Stimulated activated CD8-positive, alpha-beta memory T cell treated with anti-CD3 and anti-CD28 coated beads, Interleukin-12 subunit alpha, Interleukin-12 subunit beta, amount 100 ng/mL, for 24 hours (primary cell): ENCODE results near the gene KLF1.
A peak's percentile ranks its signal among the peaks of the same experiment; 100 is the strongest.
"Not testable (repeated sequence)": the region's sequence is repeated elsewhere in the genome, so short reads cannot be mapped to it uniquely, and the experiment has no call there.

Experiments used
- DNase-seq: peaks from one replicate; pipeline ENCODE4 v3.0.0-alpha.2; 2020; ENCODE audit errors: extremely low read depth

KLF1 gene

DNA sequence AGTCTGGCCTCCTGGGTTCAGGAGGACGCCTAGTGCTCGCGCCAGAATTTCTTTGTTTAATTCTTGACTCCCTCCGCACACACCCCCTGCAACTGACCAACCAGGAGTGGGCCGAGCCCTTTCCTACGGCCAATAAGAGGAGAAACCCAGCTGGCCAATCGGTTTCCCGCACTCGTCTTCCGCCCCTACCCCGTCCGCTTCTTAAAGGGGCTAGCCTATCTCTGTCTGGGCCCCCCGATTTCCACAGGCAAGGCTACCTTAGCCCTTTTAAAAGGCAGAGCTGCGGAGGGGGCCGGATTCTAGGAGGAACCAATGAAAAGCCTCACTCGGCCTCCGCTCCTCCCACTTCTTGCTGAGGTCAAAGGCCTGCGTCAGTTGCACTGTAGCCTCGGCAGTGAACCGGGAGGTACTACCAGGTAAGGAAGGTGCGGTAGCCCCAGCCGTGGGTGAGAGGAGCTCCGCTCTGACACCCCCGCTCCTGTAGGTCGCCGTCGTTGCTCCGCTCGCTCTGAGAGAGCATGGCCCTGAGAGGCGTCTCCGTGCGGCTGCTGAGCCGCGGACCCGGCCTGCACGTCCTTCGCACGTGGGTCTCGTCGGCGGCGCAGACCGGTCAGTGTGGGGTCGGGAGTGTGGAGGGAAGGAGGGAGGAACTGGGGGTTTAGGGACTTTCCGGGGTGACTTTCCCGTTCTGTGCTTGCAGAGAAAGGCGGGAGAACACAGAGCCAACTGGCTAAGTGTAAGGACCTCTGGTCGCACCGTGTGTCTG lies 4.0 kb upstream of the KLF1 start, which contains the start of gene GCDH:
GCDH (plus strand) TSS at position 374 of the 766 bp plus-strand sequence; CDS start at position 519, 145 bp downstream.
- peak; percentile 93 for DNase-seq

DNA sequence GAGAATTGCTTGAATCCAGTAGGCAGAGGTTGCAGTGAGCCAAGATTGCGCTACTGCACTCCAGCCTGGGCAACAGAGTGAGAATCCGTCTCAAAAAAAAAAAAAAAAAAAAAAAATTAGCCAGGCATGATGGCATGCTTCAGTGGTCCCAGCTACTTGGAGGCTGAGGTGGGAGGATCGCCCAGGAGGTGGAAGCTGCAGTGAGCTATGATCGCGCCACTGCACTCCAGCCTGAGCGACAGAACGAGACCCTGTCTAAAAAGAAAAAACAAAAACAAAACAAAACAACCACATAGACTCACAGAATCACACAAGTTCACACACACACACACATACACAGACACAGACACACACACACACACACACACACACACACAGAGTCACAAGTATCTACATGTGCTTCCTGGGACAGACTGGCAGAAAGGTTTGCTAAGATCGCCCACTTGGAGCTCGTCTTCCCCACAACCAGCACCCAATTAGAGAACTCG lies 3.3 kb upstream of the KLF1 start:
- not testable (repeated sequence) for DNase-seq

DNA sequence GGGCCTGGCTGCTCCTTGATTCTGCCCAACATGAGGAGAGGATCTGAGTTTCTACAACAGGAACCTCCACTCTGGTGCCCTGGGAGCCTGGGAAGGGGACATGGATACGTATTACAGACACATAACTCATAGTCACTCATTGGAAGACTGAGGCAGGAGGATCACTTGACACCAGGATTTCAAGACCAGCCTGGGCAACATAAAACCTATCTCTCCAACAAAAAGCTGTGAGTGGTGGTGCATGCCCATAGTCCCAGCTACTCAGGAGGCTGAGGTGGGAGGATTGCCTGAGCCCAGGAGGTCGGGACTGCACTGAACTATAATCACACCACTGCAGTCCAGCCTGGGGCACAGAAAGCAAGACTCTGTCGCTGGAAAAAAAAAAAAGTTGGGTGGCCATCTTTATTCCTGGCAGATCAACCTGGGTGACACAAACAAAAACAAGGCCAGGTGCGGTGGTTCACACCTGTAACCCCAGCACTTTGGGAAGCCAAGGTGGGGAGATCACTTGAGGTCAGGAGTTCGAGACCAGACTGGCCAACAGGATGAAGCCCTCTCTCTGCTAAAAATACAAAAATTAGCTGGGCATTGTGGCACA lies 1.1 kb upstream of the KLF1 start:
- DNase-seq: no peak

DNA sequence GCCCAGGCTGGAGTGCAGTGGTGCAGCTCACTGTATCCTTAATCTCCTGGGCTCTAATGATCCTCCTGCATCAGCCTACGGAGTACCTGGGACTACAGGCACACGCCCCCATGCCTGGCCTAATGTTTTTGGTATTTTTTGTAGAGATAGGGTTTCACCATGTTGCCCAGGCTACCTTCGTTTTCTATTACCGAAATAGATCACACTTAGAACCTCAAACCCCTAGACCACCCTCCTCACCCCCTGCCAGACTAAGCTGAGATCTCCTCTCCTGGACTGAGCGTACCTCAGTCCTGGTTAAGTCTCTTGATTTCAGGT lies 391 bp downstream of the KLF1 start:
- no peak for DNase-seq

DNA sequence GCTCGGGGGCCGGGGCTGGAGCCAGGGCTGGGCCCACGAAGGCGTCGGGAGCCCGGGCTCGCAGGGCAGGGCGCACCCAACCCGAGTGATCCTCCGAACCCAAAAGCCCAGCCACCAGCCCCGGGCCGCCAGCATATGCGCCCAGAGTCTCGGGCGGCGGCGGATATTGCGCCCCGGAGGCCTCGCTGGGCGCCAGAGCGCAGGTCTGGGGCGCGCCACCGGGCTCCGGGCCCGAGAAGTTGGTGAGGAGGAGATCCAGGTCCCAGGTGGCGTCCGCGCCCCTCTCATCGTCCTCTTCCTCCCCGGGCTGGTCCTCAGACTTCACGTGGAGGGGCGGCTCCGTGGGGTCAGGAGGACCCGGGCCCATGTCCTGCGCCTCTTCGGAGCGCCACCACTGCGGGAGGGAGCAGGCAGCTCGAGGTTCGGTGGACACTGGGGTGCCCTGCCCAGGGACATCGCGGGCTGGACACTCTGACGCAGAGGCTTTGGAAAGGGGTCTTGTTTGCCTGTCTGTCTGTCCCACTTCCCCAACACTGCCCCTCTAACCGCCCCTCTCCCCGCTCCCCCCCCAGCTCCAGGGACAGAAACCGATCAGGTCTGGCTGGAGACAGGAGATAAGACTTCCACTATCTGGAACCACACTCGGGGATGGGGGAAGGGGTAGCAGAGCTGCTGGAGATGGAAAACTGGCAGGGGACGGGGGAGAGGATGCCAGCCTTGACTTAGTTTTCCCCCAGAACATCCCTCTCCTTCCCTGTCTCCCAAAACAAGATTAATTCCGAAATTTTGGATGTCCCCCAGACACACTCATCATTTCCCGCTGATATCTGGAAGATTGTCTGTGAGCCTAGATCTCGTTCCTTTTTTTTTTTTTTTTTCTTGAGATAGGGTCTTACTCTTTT lies 1.0 kb downstream of the KLF1 start:
- DNase-seq: no peak

DNA sequence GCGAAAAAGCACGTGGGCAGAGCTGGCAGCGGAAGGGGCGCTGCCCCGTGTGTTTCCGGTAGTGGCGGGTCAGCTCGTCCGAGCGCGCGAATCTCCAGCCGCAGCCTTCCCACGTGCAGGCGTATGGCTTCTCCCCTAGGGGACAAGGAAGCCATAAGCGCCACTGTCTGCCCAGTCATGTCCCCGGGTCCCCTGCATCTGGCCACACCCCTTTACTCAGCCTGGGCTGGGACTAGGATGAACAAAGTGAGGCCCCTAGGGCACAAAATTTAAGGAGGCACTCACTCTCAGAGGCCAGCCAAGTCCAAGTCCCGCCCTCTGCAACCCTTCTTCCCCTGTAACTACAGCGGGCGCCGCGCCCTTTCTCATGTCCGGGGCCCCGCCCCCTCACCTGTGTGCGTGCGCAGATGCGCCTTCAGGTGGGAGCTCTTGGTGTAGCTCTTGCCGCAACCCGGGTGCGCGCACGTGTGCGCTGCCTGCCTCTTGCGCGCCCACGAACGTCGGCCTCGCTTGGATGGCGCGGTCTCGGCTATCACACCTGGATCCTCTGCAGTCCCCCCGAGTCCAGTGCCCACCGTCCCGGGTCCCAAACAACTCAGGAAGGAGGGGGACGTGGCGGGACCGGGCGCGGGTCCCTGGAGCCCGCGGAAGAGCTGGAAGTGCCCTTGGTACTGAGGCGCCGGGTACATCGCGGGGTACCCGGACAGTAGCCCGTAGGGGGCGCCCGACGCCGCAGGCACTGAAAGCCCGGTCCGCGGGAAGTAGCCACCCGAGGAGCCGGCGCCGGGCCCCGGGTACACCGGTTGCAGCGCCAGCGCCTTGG lies 1.9 kb downstream of the KLF1 start:
- peak; percentile 72 for DNase-seq

DNA sequence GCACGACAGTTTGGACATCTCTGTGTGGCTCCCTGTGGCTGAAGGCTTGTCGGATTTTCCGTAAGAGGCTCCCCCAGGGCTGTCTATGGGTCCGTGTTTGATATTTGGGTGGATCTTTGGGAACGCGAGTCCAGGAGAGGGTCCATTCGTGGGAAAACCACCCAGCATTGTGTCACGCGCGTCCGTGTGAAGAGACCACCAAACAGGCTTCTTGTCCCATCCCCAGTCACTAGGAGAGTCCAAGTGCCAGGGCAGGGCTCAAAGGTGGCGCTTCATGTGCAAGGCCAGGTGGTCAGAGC lies 2.4 kb downstream of the KLF1 start:
- no peak for DNase-seq

DNA sequence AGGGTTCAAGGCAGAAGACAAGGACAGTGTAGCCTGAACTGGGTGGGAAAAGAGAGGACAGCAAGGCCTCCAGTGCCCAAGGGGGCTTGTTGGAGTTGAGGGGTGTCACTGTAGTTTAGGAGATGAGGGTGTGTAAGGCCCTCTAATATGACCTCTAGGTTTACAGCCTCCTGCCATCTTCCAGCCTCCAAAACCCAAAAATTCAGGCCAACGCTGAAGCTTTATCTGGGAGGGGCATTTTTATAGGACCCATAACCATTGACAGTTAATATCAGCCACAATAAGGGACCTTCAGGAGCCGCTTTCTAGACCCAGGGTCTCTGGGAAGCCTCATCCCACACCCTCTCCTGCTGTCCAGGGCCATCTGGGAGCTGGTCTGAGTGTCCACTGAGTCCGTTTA lies 2.8 kb downstream of the KLF1 start:
- no peak for DNase-seq

DNA sequence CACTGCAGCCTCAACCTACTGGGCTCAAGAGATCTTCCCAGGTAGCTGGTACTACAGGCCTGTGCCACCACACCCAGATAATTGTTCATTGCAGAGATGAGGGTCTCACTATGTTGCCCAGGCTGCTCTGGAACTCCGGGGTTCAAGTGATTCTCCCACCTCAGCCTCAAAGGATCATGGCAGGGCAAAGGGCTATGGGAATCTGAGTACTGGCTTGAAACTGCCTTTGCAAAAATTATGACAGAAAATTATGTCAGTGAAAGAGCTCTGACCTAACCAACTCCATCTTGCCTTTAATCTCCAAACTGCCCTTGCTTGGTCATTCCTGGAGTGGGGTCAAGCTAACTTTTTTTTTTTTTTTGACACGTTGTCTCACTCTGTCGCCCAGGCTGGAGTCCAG lies 4.4 kb downstream of the KLF1 start:
- no peak for DNase-seq

DNA sequence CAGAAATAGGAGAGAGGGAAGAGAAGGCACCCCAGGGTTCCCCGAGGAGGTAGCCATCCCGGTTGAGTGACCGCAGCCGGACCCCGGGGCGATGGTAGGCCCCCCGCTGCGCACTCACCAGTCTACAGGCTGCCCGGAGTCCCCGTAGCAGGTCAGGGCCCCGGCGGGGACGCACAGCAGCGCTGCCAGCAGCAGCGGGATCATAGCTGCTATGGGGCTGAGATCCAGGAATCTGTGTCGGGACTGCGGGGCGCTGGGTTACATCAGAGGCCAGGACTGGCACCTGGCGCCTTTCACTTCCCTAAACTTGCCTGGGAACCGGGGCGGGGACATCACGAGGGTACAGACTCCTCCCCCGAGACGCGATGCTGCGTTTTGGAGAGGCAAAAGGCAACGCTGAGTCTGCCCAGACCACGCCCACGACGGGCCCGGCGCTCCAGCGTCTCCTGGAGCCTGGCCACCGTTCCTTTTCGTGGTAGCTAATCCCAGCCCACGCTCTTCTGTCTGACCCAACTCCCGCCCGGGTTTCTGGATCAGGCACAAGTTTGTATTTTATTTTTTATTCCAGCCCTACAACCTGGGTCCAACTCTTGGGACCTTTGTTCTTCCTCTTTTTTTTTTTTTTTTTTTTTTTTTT lies 5.7 kb downstream of the KLF1 start, which contains the start of gene DNASE2:
DNASE2 (minus strand) TSS at position 278 of the 637 bp plus-strand sequence; CDS start at position 204, 74 bp downstream.
- peak; percentile 72 for DNase-seq

DNA sequence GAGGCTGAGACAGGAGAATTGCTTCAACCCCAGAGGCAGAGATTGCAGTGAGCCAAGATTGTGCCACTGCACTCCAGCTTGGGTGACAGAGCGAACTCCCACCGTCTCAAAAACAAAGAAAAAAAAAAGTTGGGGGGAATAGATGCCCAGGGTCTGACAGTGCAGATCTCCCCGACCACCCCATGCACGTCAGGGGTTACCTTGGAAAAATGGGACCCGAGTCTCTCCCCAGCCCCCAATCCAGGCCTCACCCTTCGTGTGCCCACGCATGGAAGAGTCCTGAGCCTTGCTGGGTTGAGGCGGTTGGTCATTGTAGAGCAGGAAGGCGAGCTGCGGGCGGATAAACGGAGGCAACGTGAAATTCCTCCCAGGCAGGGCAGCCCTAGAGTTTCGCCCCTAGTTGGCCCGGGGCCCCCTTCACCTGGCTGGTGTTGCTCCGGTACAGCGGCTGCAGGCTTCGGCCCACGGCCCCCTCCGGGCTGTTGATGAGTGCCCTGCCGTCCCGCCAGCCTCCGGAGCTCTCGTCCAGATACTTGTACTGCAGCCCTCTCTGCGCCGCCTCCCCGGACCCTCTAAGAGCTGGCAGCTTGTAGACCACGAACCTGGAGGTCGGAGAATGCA lies 6.3 kb downstream of the KLF1 start:
- no peak for DNase-seq

DNA sequence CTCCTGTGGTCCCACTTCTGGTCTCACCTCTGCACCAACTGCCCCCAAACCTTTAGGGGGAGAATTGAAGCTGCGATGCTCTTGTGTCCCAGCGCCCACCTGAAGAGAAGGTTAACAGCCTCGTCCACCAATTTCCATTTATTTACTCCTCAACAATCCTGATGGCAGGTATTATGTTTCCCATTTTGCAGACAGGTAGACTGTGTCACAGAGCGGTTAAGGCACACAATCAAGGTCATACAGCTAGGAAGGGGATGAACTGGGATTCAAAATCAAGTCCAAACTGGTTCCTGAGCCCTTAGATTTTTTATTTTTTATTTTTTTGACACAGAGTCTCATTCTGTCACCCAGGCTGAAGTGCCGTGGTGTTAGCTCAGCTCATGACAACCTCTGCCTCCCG lies 11.9 kb downstream of the KLF1 start:
- DNase-seq: no peak

DNA sequence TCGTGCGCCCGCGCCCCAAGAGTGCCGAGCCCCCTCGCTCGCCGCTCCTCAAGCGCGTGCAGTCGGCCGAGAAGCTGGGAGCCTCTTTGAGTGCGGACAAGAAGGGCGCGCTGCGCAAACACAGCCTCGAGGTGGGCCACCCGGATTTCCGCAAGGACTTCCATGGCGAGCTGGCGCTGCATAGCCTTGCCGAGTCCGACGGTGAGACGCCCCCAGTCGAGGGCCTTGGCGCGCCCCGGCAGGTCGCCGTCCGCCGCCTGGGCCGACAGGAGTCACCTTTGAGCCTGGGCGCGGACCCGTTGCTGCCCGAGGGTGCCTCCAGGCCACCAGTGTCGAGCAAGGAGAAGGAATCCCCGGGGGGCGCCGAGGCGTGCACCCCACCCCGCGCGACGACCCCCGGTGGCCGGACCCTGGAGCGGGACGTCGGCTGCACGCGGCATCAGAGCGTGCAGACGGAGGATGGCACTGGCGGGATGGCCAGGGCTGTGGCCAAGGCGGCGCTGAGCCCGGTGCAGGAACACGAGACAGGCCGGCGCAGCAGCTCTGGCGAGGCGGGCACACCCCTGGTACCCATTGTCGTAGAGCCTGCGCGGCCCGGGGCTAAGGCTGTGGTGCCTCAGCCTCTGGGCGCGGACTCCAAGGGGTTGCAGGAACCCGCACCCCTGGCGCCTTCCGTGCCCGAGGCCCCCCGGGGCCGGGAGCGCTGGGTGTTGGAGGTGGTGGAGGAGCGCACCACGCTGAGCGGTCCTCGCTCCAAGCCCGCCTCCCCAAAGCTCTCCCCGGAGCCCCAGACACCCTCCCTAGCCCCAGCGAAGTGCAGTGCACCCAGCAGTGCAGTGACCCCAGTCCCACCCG lies 12.9 kb downstream of the KLF1 start:
- no peak for DNase-seq

DNA sequence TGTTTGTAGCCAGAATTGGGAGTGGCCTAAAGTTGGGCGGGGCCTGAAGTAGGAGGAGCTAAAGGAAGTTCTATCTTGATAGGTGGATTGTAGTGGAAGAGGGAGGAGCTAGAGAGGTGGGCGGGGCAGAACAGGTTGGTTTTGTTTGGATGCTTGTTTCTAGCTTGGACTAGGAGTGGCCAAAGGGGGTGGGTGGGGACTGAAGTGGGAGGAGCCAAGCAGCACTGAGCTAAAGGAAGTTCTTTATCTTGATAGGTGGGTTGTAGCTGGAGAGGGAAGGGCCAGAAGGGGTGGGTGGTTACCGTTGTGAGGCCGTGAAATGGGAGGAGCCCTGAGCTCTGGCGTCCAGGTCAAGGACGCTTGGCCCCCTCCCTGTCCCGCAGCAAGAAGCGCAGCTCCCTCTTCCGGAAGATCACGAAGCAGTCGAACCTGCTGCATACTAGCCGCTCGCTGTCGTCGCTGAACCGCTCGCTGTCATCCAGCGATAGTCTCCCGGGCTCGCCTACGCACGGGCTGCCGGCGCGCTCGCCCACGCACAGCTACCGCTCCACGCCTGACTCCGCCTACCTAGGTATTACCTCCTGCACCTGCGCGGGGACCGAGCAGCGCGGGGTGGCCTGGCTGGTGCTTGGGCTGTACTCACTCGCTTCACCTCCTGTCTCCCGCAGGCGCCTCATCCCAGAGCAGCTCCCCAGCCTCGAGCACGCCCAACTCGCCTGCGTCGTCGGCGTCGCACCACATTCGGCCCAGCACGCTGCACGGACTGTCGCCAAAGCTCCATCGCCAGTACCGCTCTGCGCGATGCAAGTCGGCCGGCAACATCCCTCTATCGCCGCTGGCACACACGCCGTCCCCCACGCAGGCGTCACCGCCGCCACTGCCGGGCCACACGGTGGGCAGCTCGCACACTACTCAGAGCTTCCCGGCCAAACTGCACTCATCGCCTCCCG lies 13.8 kb downstream of the KLF1 start:
- DNase-seq: no peak

DNA sequence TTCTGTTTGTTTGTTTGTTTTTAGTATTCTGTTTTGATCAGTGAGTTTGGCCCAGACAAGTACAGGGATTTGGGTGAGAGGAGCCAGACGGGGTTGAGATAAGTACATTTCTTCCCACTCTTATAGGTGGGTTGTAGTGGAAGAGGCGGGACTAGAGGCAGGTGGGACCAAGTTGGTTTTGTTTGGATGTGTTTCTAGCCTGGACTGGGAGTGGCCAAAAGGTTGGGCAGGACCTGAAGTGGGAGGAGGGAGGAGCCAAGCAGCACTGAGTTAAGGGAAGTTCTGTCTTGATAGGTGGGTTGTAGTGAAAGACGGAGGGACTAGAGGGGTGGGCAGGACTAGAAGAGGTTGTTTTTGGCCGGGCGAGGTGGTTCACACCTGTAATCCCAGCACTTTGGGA lies 14.7 kb downstream of the KLF1 start:
- no peak for DNase-seq

DNA sequence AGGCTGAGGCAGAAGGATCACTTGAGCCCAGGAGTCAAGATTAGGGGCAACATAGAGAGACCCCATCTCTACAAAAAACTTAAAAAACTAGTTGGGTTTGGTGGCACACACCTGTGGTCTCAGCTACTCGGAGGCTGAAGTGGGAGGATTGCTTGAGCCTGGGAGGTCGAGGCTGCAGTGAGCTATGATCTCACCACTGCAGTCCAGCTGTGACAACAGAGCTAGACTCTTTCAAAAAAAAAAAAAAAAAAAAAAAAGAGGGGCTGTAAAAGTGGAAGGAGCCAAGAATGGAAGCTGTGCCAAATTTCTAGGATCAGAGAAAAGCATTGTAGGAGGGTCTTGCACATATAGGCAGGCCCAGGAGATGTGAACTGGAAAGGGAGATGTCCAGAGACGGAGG lies 15.3 kb downstream of the KLF1 start:
- no peak for DNase-seq

DNA sequence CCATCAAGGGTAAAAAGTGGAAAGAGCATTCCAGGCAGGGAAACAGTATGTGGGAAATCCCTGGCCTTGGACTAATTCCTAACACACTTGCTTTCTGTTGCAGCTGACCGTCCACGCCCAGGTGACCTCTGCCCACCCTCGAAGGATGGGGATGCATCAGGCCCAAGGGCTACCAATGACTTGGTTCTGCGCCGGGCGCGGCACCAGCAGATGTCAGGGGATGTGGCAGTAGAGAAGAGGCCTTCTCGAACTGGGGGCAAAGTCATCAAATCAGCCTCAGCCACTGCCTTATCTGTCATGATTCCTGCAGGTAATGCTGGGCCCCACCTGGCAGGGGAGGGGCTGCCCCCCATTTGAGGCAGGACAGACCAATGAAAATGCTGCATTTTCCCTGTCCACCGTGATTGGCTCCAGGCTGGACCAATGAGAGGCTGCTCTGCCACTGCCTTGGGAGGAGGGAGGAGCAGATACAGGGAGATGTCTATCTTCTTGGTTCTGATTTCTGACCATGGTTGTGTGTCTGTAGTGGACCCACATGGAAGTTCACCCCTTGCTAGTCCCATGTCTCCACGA lies 18.4 kb downstream of the KLF1 start:
- DNase-seq: no peak
